CD4-positive, alpha-beta T cell treated with Interleukin-10 for 1 hour (primary cell): Measurements from ENCODE around the gene EYS.
"Not testable (repeated sequence)": the region's sequence is repeated elsewhere in the genome, so short reads cannot be mapped to it uniquely, and the experiment has no call there.

ENCODE experiments used
- DNase-seq: peaks from one replicate; pipeline ENCODE4 v3.0.0-alpha.2; 2020

EYS gene

GRCh38 chr6:65631711-65632110 is 75.3 kb downstream of the EYS start:
- DNase-seq = no peak

GRCh38 chr6:65627434-65627999 is 79.5 kb downstream of the EYS start:
- DNase-seq = not testable (repeated sequence)

- no peak for DNase-seq
Observed at GRCh38 chr6:65627015-65627414, 80.0 kb downstream of the EYS start.

GRCh38 chr6:65623566-65623965 is 83.5 kb downstream of the EYS start:
- no peak for DNase-seq

GRCh38 chr6:65610746-65611145 is 96.3 kb downstream of the EYS start:
- DNase-seq = no peak

GRCh38 chr6:65595540-65595939 is 111.5 kb downstream of the EYS start:
- DNase-seq = no peak

- DNase-seq = no peak
Observed at GRCh38 chr6:65570340-65570739, 136.7 kb downstream of the EYS start.

GRCh38 chr6:65569505-65569904 is 137.5 kb downstream of the EYS start:
- no peak for DNase-seq

GRCh38 chr6:65569056-65569455 is 138.0 kb downstream of the EYS start:
- DNase-seq = not testable (repeated sequence)

GRCh38 chr6:65566117-65566516 is 140.9 kb downstream of the EYS start:
- DNase-seq = no peak

GRCh38 chr6:65558071-65558470 is 149.0 kb downstream of the EYS start:
- no peak for DNase-seq

- no peak for DNase-seq
Observed at GRCh38 chr6:65557224-65557623, 149.8 kb downstream of the EYS start.

- no peak for DNase-seq
Observed at GRCh38 chr6:65546894-65547293, 160.1 kb downstream of the EYS start.

- DNase-seq = no peak
Observed at GRCh38 chr6:65545920-65546319, 161.1 kb downstream of the EYS start.

GRCh38 chr6:65538644-65539043 is 168.4 kb downstream of the EYS start:
- DNase-seq = no peak

GRCh38 chr6:65537600-65537999 is 169.4 kb downstream of the EYS start:
- no peak for DNase-seq

GRCh38 chr6:65531533-65531932 is 175.5 kb downstream of the EYS start:
- DNase-seq = no peak

- DNase-seq = no peak
Observed at GRCh38 chr6:65524232-65524631, 182.8 kb downstream of the EYS start.

- no peak for DNase-seq
Observed at GRCh38 chr6:65505736-65506135, 201.3 kb downstream of the EYS start.

- DNase-seq = no peak
Observed at GRCh38 chr6:65501045-65501444, 206.0 kb downstream of the EYS start.

- not testable (repeated sequence) for DNase-seq
Observed at GRCh38 chr6:65483652-65484051, 223.4 kb downstream of the EYS start.

GRCh38 chr6:65469650-65470049 is 237.4 kb downstream of the EYS start:
- no peak for DNase-seq

- no peak for DNase-seq
Observed at GRCh38 chr6:65468307-65468706, 238.7 kb downstream of the EYS start.

- DNase-seq = no peak
Observed at GRCh38 chr6:65461121-65461520, 245.9 kb downstream of the EYS start.

GRCh38 chr6:65452333-65452732 is 254.7 kb downstream of the EYS start:
- DNase-seq = no peak

- DNase-seq = no peak
Observed at GRCh38 chr6:65450451-65450850, 256.6 kb downstream of the EYS start.
